Panc1 (cell line): ENCODE results near the gene DHX36. TPM values are rescaled to one million over a fixed set of nuclear protein-coding genes. Genes with fewer than 3 reads are reported as not detected.

Experiments
- ATAC-seq: fragments of 200-7000 bp; cut with Tn5 transposase; 2 replicates; pipeline ENCODE4 v1.9.1; 2020; ENCODE audit warnings: mild to moderate bottlenecking, moderate library complexity
- BruUV-seq: library from RNA; stranded (reverse); fragments of 400-500 nt; replicated peaks from 2 replicates; lab custom pipeline; 2021; lab: Mats Ljungman, UMichigan
- CTCF ChIA-PET: fragments of 300-600 bp; sonication (Branson Sonifier 250); formaldehyde crosslinking; loops from one replicate; lab custom pipeline; 2022; ENCODE audit warnings: antibody characterized with exemption; lab: Charles Lee
- POLR2A ChIA-PET: fragments of 300-600 bp; sonication (Branson Sonifier 250); formaldehyde crosslinking; loops from one replicate; lab custom pipeline; 2022; ENCODE audit warnings: antibody characterized with exemption; lab: Charles Lee
- DNase-seq: peaks from one replicate; pipeline ENCODE4 v3.0.0-alpha.2; 2010; ENCODE audit warnings: low read depth, low spot score
- H3K27ac ChIP-seq: 2 replicates; pipeline ENCODE4 v1.5.1; 2011; ENCODE audit warnings: mild to moderate bottlenecking, low read length, inconsistent platforms
- H3K27me3 ChIP-seq: fragments of 200-500 bp; sonication (Bioruptor generic); 2 replicates; pipeline ENCODE4 v1.6.0; 2014; ENCODE audit warnings: low read length, inconsistent platforms; ENCODE audit not compliant: control insufficient read depth, insufficient read depth
- H3K36me3 ChIP-seq: fragments of 200-500 bp; sonication (Bioruptor generic); 2 replicates; pipeline ENCODE4 v1.5.1; 2014; ENCODE audit warnings: inconsistent platforms, mild to moderate bottlenecking, low read length, moderate library complexity; ENCODE audit not compliant: control insufficient read depth, insufficient read depth
- H3K4me1 ChIP-seq: 2 replicates; pipeline ENCODE4 v1.5.1; 2011; ENCODE audit warnings: inconsistent platforms, mild to moderate bottlenecking, low read length, moderate library complexity; ENCODE audit not compliant: control insufficient read depth, insufficient read depth
- H3K4me3 ChIP-seq, 2 experiments: 2 replicates each; pipeline ENCODE4 v1.5.1; 2011 to 2012; ENCODE audit warnings: low read depth in 2 of 2, low read length in 2 of 2, mild to moderate bottlenecking in 2 of 2, inconsistent platforms in 1 of 2, moderate library complexity in 1 of 2
- H3K9me3 ChIP-seq: fragments of 200-500 bp; sonication (Bioruptor generic); 2 replicates; pipeline ENCODE4 v1.5.1; 2014; ENCODE audit warnings: low read depth, mild to moderate bottlenecking, inconsistent platforms, low read length, moderate library complexity; ENCODE audit not compliant: control insufficient read depth, insufficient read depth
- POLR2AphosphoS5 ChIP-seq: IDR thresholded peaks from 2 replicates; pipeline ENCODE4 v1.6.1; 2012; ENCODE audit warnings: mild to moderate bottlenecking, low read depth, low read length, moderate library complexity
- SIN3A ChIP-seq: IDR thresholded peaks from 2 replicates; pipeline ENCODE4 v1.6.1; 2012; ENCODE audit warnings: low read depth, mild to moderate bottlenecking, low read length, moderate library complexity, borderline replicate concordance; ENCODE audit not compliant: insufficient read depth
- TCF7L2 ChIP-seq: IDR thresholded peaks from 2 replicates; pipeline ENCODE4 v1.6.1; 2011; ENCODE audit warnings: mild to moderate bottlenecking, low read depth, low read length, inconsistent platforms
- in situ Hi-C: cut with HindIII; loops from 2 replicates; pipeline ENCODE4 v1.10.0; 2016; ENCODE audit warnings: low sequenced_read_pairs, low pct_unique_long_range_greater_than_20kb
- intact Hi-C: fragments of 100-400 bp; cut with micrococcal nuclease; formaldehyde crosslinking; loops from one replicate; pipeline ENCODE4 v1.10.0; 2022; ENCODE audit not compliant: unreplicated experiment
- total RNA-seq: library from RNA; stranded (reverse); gene quantifications from one replicate; pipeline ENCODE4 v1.2.1, GENCODE V29; 2021; ENCODE audit not compliant: unreplicated experiment
- TF ChIP-seq, protein P1 (sequence below): fragments of 450-650 bp; IDR thresholded peaks from 2 replicates; pipeline ENCODE4 v1.5.1; 2017; ENCODE audit warnings: mild to moderate bottlenecking
- TF ChIP-seq, protein P2 (sequence below), 2 experiments: IDR thresholded peaks; 2 replicates each; pipeline ENCODE4 v1.6.1; 2011 to 2012; ENCODE audit warnings: low read depth in 2 of 2, control low read depth in 1 of 2, low read length in 1 of 2, mild to moderate bottlenecking in 1 of 2, moderate library complexity in 1 of 2; ENCODE audit not compliant: insufficient read depth in 1 of 2

The DHX36 gene
- total RNA-seq, 1 experiment from 2014 or later: 74.3 TPM

DNA sequence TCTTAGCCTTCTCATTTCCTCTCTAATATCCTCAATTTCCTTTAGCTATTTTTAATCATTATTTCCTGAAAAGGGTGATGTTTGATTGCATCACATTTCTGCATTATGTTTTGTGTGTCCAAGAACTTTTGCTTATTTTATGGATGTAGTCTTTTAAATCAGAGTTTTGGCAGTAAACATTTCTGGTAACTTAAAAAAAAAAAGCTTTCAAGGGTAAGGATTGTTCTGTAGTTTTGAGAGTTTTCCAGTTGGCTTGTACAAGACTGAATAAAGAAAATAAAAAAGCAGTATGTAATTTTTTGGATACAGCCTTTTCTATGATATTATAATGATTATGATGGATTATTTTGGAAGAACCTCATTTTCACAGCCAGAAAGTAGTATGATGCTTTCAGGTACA, 99.4 kb downstream of the DHX36 start:
- H3K27me3 ChIP-seq: no peaks in the 10 kb centered on the region
- DNase-seq: no peak
- H3K4me1 ChIP-seq: no peaks in the 10 kb centered on the region
- in situ Hi-C loops (no loop called here), intact Hi-C loops (no loop called here)
- no peak overlapping the region for H3K4me3 ChIP-seq
- no peak for ATAC-seq
- H3K36me3 ChIP-seq: no peaks in the 10 kb centered on the region
- CTCF ChIA-PET: interaction anchor here (0.7 kb wide), 1 partner anchor 32 kb away, joined by 3 read pairs; no protein-coding TSS in a partner anchor
- no TSS peak for BruUV-seq
- no peaks in the 10 kb centered on the region for H3K9me3 ChIP-seq
- POLR2A ChIA-PET: interaction anchor here (0.7 kb wide), 1 partner anchor 106 kb away, joined by 5 read pairs; no protein-coding TSS in a partner anchor
- no peak overlapping the region for H3K27ac ChIP-seq
- TF ChIP-seq, protein P1, sequence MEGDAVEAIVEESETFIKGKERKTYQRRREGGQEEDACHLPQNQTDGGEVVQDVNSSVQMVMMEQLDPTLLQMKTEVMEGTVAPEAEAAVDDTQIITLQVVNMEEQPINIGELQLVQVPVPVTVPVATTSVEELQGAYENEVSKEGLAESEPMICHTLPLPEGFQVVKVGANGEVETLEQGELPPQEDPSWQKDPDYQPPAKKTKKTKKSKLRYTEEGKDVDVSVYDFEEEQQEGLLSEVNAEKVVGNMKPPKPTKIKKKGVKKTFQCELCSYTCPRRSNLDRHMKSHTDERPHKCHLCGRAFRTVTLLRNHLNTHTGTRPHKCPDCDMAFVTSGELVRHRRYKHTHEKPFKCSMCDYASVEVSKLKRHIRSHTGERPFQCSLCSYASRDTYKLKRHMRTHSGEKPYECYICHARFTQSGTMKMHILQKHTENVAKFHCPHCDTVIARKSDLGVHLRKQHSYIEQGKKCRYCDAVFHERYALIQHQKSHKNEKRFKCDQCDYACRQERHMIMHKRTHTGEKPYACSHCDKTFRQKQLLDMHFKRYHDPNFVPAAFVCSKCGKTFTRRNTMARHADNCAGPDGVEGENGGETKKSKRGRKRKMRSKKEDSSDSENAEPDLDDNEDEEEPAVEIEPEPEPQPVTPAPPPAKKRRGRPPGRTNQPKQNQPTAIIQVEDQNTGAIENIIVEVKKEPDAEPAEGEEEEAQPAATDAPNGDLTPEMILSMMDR: no peak
- no peak for TF ChIP-seq SIN3A

DNA sequence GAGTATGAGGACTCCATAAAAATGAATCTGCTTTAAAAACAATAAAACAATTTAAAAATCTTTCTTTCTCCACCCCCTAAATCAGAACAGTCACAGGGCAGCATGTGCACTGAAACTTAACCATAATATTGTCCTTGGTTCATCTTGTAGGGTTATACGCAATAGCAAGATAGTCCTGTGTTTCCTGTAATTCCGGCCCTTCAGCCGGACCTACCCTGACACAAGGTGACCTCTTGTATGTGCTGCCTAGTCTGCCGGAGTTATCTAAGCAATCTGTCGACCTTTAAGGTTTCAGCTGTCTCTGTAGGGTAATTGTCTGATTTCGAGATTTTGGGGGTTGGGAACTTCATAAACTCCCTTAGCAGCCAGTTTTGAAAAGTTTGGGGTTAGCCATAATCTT, 99.9 kb downstream of the DHX36 start:
- DNase-seq: no peak
- ATAC-seq: no peak
- no peak overlapping the region for H3K27ac ChIP-seq
- no peaks in the 10 kb centered on the region for H3K9me3 ChIP-seq
- intact Hi-C loops (no loop called here), in situ Hi-C loops (no loop called here)
- H3K36me3 ChIP-seq: no peaks in the 10 kb centered on the region
- no TSS peak for BruUV-seq
- no peaks in the 10 kb centered on the region for H3K27me3 ChIP-seq
- ChIA-PET POLR2A (no interaction called here), CTCF (interaction anchor here (0.7 kb wide), 1 partner anchor 33 kb away, joined by 3 read pairs; no protein-coding TSS in a partner anchor)
- H3K4me1 ChIP-seq: no peaks in the 10 kb centered on the region
- no peak overlapping the region for H3K4me3 ChIP-seq
- no peak for TF ChIP-seq SIN3A
- TF ChIP-seq, protein P1: no peak
- no peak for TF ChIP-seq POLR2AphosphoS5
- TF ChIP-seq, protein P2, sequence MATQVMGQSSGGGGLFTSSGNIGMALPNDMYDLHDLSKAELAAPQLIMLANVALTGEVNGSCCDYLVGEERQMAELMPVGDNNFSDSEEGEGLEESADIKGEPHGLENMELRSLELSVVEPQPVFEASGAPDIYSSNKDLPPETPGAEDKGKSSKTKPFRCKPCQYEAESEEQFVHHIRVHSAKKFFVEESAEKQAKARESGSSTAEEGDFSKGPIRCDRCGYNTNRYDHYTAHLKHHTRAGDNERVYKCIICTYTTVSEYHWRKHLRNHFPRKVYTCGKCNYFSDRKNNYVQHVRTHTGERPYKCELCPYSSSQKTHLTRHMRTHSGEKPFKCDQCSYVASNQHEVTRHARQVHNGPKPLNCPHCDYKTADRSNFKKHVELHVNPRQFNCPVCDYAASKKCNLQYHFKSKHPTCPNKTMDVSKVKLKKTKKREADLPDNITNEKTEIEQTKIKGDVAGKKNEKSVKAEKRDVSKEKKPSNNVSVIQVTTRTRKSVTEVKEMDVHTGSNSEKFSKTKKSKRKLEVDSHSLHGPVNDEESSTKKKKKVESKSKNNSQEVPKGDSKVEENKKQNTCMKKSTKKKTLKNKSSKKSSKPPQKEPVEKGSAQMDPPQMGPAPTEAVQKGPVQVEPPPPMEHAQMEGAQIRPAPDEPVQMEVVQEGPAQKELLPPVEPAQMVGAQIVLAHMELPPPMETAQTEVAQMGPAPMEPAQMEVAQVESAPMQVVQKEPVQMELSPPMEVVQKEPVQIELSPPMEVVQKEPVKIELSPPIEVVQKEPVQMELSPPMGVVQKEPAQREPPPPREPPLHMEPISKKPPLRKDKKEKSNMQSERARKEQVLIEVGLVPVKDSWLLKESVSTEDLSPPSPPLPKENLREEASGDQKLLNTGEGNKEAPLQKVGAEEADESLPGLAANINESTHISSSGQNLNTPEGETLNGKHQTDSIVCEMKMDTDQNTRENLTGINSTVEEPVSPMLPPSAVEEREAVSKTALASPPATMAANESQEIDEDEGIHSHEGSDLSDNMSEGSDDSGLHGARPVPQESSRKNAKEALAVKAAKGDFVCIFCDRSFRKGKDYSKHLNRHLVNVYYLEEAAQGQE (IDR thresholded peaks at IDR 0.05; ENCODE audit: insufficient read depth in 1 of 2, low read depth in 2 of 2, low read length in 1 of 2): no peak
- TF ChIP-seq TCF7L2: no peak
